H1 (cell line): ENCODE data around the gene CNKSR2. TPM values are rescaled to one million over a fixed set of nuclear protein-coding genes. Genes with fewer than 3 reads are reported as not detected.

Experiments
- CTCF ChIA-PET: fragments of 300-600 bp; sonication (Branson Sonifier 250); formaldehyde crosslinking; loops from one replicate; lab custom pipeline; 2021; ENCODE audit not compliant: partially characterized antibody; lab: Charles Lee
- POLR2A ChIA-PET: fragments of 300-600 bp; sonication (Branson Sonifier 250); formaldehyde crosslinking; loops from one replicate; lab custom pipeline; 2021; ENCODE audit warnings: inconsistent platforms; ENCODE audit not compliant: partially characterized antibody; lab: Charles Lee
- DNase-seq, 2 experiments: peaks; one replicate each; pipeline versions ENCODE4 v3.0.0 to v3.0.0-alpha.2; 2010 to 2022; ENCODE audit warnings: low spot score in 2 of 2, low read depth in 1 of 2, mixed read lengths in 1 of 2
- FAIRE-seq: peaks from 2 replicates; lab custom pipeline; 2011; peaks lifted over from hg19 to GRCh38; lab: Jason Lieb, UNC
- H2AFZ ChIP-seq: 2 replicates; pipeline ENCODE4 v1.8.1; 2012; ENCODE audit warnings: low read length, inconsistent platforms
- H2AK5ac ChIP-seq: 2 replicates; pipeline ENCODE4 v1.6.1; 2013; ENCODE audit warnings: low read depth, low read length
- H2BK120ac ChIP-seq: replicated peaks from 2 replicates; pipeline ENCODE3; 2013; ENCODE audit warnings: low read depth, low read length, inconsistent platforms
- H2BK12ac ChIP-seq: 2 replicates; pipeline ENCODE4 v1.6.1; 2013; ENCODE audit warnings: low read depth, low read length
- H2BK15ac ChIP-seq: 2 replicates; pipeline ENCODE4 v1.6.1; 2013; ENCODE audit warnings: low read length
- H2BK20ac ChIP-seq: 2 replicates; pipeline ENCODE4 v1.6.1; 2013; ENCODE audit warnings: low read length
- H2BK5ac ChIP-seq: 2 replicates; pipeline ENCODE4 v1.6.1; 2013; ENCODE audit warnings: low read depth, low read length
- H3K14ac ChIP-seq: 2 replicates; pipeline ENCODE4 v1.6.1; 2013; ENCODE audit warnings: inconsistent platforms; ENCODE audit not compliant: insufficient read length
- H3K18ac ChIP-seq: 2 replicates; pipeline ENCODE4 v1.6.1; 2013; ENCODE audit warnings: low read length; ENCODE audit errors: extremely low read depth
- H3K23ac ChIP-seq: 2 replicates; pipeline ENCODE4 v1.6.1; 2013; ENCODE audit warnings: inconsistent platforms; ENCODE audit not compliant: insufficient read length
- H3K23me2 ChIP-seq: 2 replicates; pipeline ENCODE4 v1.6.1; 2013; ENCODE audit warnings: low read depth, low read length
- H3K27ac ChIP-seq: 2 replicates; pipeline ENCODE4 v1.6.1; 2011; ENCODE audit warnings: low read depth, low read length, inconsistent platforms
- H3K27me3 ChIP-seq, 4 experiments: replicated peaks in 1 of 4; 1 replicate in 1 of 4; 2 replicates in 3 of 4; pipeline versions ENCODE4 v1.6.1 to v1.8.1; 2011 to 2013; ENCODE audit warnings: low read length in 3 of 4, mild to moderate bottlenecking in 3 of 4, inconsistent platforms in 2 of 4, mixed read lengths in 2 of 4, moderate library complexity in 1 of 4; ENCODE audit not compliant: control insufficient read depth in 3 of 4, insufficient read depth in 3 of 4; ENCODE audit errors: extremely low read depth in 1 of 4
- H3K36me3 ChIP-seq, 4 experiments: 2 replicates each; pipeline versions ENCODE4 v1.6.1 to v1.8.1; 2011 to 2013; ENCODE audit warnings: mild to moderate bottlenecking in 4 of 4, low read length in 3 of 4, moderate library complexity in 2 of 4, control low read depth in 1 of 4, inconsistent platforms in 1 of 4; ENCODE audit not compliant: insufficient read depth in 4 of 4, control insufficient read depth in 2 of 4
- H3K4ac ChIP-seq: replicated peaks from 2 replicates; pipeline ENCODE3; 2013; ENCODE audit warnings: low read length, low read depth, mixed read lengths, inconsistent platforms; ENCODE audit not compliant: insufficient read length
- H3K4me1 ChIP-seq, 4 experiments: replicated peaks in 1 of 4; 1 replicate in 1 of 4; 2 replicates in 3 of 4; pipeline versions ENCODE4 v1.6.1 to v1.8.1; 2011 to 2013; ENCODE audit warnings: low read length in 3 of 4, inconsistent platforms in 2 of 4, mixed read lengths in 1 of 4; ENCODE audit not compliant: insufficient read depth in 4 of 4, control insufficient read depth in 3 of 4
- H3K4me2 ChIP-seq, 2 experiments: 2 replicates each; pipeline versions ENCODE4 v1.6.1 to v1.8.1; 2011 to 2013; ENCODE audit warnings: low read depth in 2 of 2, low read length in 2 of 2, control low read depth in 1 of 2, inconsistent platforms in 1 of 2, mild to moderate bottlenecking in 1 of 2; ENCODE audit not compliant: insufficient read depth in 1 of 2
- H3K4me3 ChIP-seq, 4 experiments: fragments of 200-600, 300-600 bp in 1 of 4; sonication (generic), shearing (Covaris generic), sonication (Bioruptor Twin) in 1 of 4; 2 replicates each; pipeline versions ENCODE4 v1.5.1 to v1.8.1; 2011 to 2016; ENCODE audit warnings: low read length in 4 of 4, low read depth in 3 of 4, control low read depth in 2 of 4, inconsistent platforms in 2 of 4, mild to moderate bottlenecking in 2 of 4, mixed read lengths in 1 of 4, moderate library complexity in 1 of 4; ENCODE audit not compliant: insufficient read depth in 2 of 4; ENCODE audit errors: extremely low read depth in 1 of 4
- H3K56ac ChIP-seq: replicated peaks from 2 replicates; pipeline ENCODE3; 2013; ENCODE audit warnings: low read depth, mild to moderate bottlenecking, mixed read lengths, low read length, inconsistent platforms; ENCODE audit not compliant: insufficient read length
- H3K79me1 ChIP-seq: 2 replicates; pipeline ENCODE4 v1.6.1; 2013; ENCODE audit warnings: low read depth, low read length, control low read depth
- H3K79me2 ChIP-seq, 2 experiments: 2 replicates each; pipeline versions ENCODE4 v1.6.1 to v1.8.1; 2012 to 2013; ENCODE audit warnings: low read length in 2 of 2, mild to moderate bottlenecking in 2 of 2, inconsistent platforms in 1 of 2; ENCODE audit not compliant: insufficient read depth in 2 of 2, control insufficient read depth in 1 of 2
- H3K9ac ChIP-seq, 4 experiments: replicated peaks in 1 of 4; 1 replicate in 1 of 4; 2 replicates in 3 of 4; pipeline versions ENCODE4 v1.6.1 to v1.8.1; 2011 to 2013; ENCODE audit warnings: low read depth in 3 of 4, low read length in 3 of 4, control low read depth in 2 of 4, mild to moderate bottlenecking in 2 of 4, moderate library complexity in 2 of 4, inconsistent platforms in 1 of 4; ENCODE audit errors: extremely low read depth in 1 of 4
- H3K9me3 ChIP-seq, 2 experiments: 2 replicates each; pipeline versions ENCODE4 v1.6.1 to v1.8.1; 2012 to 2013; ENCODE audit warnings: mild to moderate bottlenecking in 2 of 2, moderate library complexity in 2 of 2, control low read depth in 1 of 2, inconsistent platforms in 1 of 2, low read depth in 1 of 2, low read length in 1 of 2, mixed read lengths in 1 of 2; ENCODE audit not compliant: insufficient read depth in 2 of 2
- H4K20me1 ChIP-seq, 2 experiments: replicated peaks in 1 of 2; 2 replicates each; pipeline versions ENCODE3 to v1.8.1; 2011 to 2013; ENCODE audit warnings: inconsistent platforms in 2 of 2, low read length in 2 of 2, mild to moderate bottlenecking in 1 of 2; ENCODE audit not compliant: insufficient read depth in 2 of 2, control insufficient read depth in 1 of 2
- H4K5ac ChIP-seq: 2 replicates; pipeline ENCODE4 v1.6.1; 2013; ENCODE audit warnings: low read length, low read depth, mixed read lengths, inconsistent platforms; ENCODE audit not compliant: insufficient read length
- H4K8ac ChIP-seq: 2 replicates; pipeline ENCODE4 v1.8.0; 2013; ENCODE audit warnings: mild to moderate bottlenecking, moderate library complexity, low read length, inconsistent platforms; ENCODE audit not compliant: insufficient read depth; ENCODE audit errors: extremely low read depth
- H4K91ac ChIP-seq: replicated peaks from 2 replicates; pipeline ENCODE3; 2013; ENCODE audit warnings: low read length, mixed read lengths, inconsistent platforms; ENCODE audit not compliant: insufficient read length
- CEBPB ChIP-seq: IDR thresholded peaks from 2 replicates; pipeline ENCODE4 v1.6.1; 2012; ENCODE audit warnings: low read depth, low read length
- CHD1 ChIP-seq: IDR thresholded peaks from 2 replicates; pipeline ENCODE4 v1.6.1; 2012; ENCODE audit warnings: low read depth, low read length, improper control_type of control experiment
- CHD2 ChIP-seq: IDR thresholded peaks from 2 replicates; pipeline ENCODE4 v1.6.1; 2012; ENCODE audit warnings: low read length, improper control_type of control experiment
- EZH2 ChIP-seq: fragments of 200-600 bp; sonication (generic); IDR thresholded peaks from 2 replicates; pipeline ENCODE4 v1.7.1; 2012; ENCODE audit warnings: low read depth, mild to moderate bottlenecking, moderate library complexity, low read length, inconsistent platforms; ENCODE audit not compliant: severe bottlenecking
- GTF2F1 ChIP-seq: IDR thresholded peaks from 2 replicates; pipeline ENCODE4 v1.6.1; 2012; ENCODE audit warnings: low read depth, low read length, improper control_type of control experiment, borderline replicate concordance
- NANOG ChIP-seq: IDR thresholded peaks from 2 replicates; pipeline ENCODE4 v1.6.1; 2011; ENCODE audit warnings: low read length, low read depth, mild to moderate bottlenecking, inconsistent platforms; ENCODE audit not compliant: insufficient read depth, poor library complexity, severe bottlenecking
- RAD21 ChIP-seq, 2 experiments: IDR thresholded peaks in 1 of 2; conservative IDR thresholded peaks in 1 of 2; 2 replicates each; pipeline ENCODE4 v1.6.1; 2011; ENCODE audit warnings: low read depth in 2 of 2, low read length in 2 of 2, improper control_type of control experiment in 1 of 2, inconsistent platforms in 1 of 2, mild to moderate bottlenecking in 1 of 2, moderate library complexity in 1 of 2
- RBBP5 ChIP-seq: IDR thresholded peaks from 2 replicates; pipeline ENCODE4 v1.7.1; 2012; ENCODE audit warnings: low read depth, mild to moderate bottlenecking, inconsistent platforms, low read length, moderate library complexity, borderline replicate concordance
- SIX5 ChIP-seq: IDR thresholded peaks from 2 replicates; pipeline ENCODE4 v1.6.1; 2011; ENCODE audit warnings: mild to moderate bottlenecking, low read depth, low read length
- TCF12 ChIP-seq: IDR thresholded peaks from 2 replicates; pipeline ENCODE4 v1.6.1; 2011; ENCODE audit warnings: low read depth, mild to moderate bottlenecking, low read length
- WGBS, 2 experiments: shearing (Covaris generic) in 1 of 2; methylation state at CpG; one replicate each; pipeline versions ENCODE4 v1.1.6 to v1.1.7; 2013 to 2015; ENCODE audit warnings: low lambda C conversion rate in 2 of 2, mixed read lengths in 2 of 2, inconsistent platforms in 1 of 2, low coverage in 1 of 2, missing lambda C conversion rate in 1 of 2; ENCODE audit not compliant: insufficient replicate concordance in 2 of 2, insufficient coverage in 1 of 2, insufficient read length in 1 of 2; ENCODE audit errors: extremely low coverage in 1 of 2, missing lambda C conversion rate in 1 of 2; 5-methylcytosine and 5-hydroxymethylcytosine counted together
- polyA plus RNA-seq, 7 experiments: library from polyadenylated mRNA; depleted of rRNA in 3 of 7; stranded (reverse) in 5 of 7; unstranded in 2 of 7; fragments of >200 nt in 5 of 7; fragments of 200-250 nt in 2 of 7; gene quantifications; 1 replicate in 5 of 7; 2 replicates in 1 of 7; 4 replicates in 1 of 7; pipeline versions ENCODE4 v1.2.1 to v1.2.3, GENCODE V29; 2011 to 2013; ENCODE audit warnings: missing spikeins in 2 of 7, mixed read lengths in 2 of 7
- total RNA-seq: library from RNA; stranded (reverse); fragmentation: NEBNext Ultra II Directional; extraction: Animal tissue kit (Norgen Biotek cat#: 25700); gene quantifications from 2 replicates; pipeline ENCODE4 v1.2.1, GENCODE V29; 2021

CNKSR2 gene
- total and polyA plus RNA-seq, 2 of the 8 experiments (the other 6 are each of a cell fraction or from before 2014, with no cell fraction given): 5.5 to 16.3 TPM

DNA sequence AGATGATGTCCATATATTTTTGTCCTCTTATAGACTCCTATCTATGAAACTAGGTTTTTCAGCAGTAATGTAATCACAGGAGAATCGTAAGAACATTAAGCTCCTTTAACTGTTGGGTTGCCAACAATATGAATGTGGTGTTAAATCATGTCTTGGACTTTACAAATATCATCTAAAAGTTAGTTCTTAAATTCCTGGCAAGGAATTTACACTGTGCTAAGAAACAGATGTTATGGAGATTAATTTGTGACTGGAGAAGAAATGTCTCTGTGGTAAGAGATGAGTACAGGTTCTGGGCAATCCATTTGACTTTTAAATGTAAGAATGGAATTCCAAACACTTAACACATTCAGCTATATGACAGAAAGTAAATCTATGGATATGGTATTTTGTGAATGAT is 34.6 kb downstream of the CNKSR2 start:
- Histone ChIP-seq H3K56ac (no peak overlapping the region), H2BK12ac (no peak overlapping the region), H3K18ac (no peak overlapping the region), H3K23me2 (no peaks in the 10 kb centered on the region), H3K4me1 (peaks cover 0 to 3% (median 0%) of the 10 kb centered on the region in 4 experiments; a peak in 2 of 7 replicates), H3K79me1 (no peaks in the 10 kb centered on the region), H3K9ac (no peak overlapping the region), H2AK5ac (no peak overlapping the region), H2BK20ac (no peak overlapping the region), H4K20me1 (no peaks in the 10 kb centered on the region), H2BK15ac (no peak overlapping the region), H3K27me3 (no peaks in the 10 kb centered on the region), H3K79me2 (peaks cover 0 to 26% of the 10 kb centered on the region in 2 experiments; a peak in 2 of 4 replicates), H3K36me3 (no peaks in the 10 kb centered on the region), H3K14ac (no peak overlapping the region), H3K4me3 (no peak overlapping the region), H3K27ac (no peak overlapping the region), H3K4ac (no peak overlapping the region), H4K5ac (no peak overlapping the region), H4K91ac (no peak overlapping the region), H3K23ac (no peak overlapping the region), H2BK5ac (no peak overlapping the region), H3K4me2 (no peak overlapping the region), H3K9me3 (no peaks in the 10 kb centered on the region), H4K8ac (no peak overlapping the region), H2AFZ (no peak overlapping the region), H2BK120ac (no peak overlapping the region)
- ChIA-PET POLR2A (no interaction called here), CTCF (interaction anchor here (0.6 kb wide), 1 partner anchor 853 kb away, joined by 3 read pairs; no protein-coding TSS in a partner anchor)
- 90% methylated on average over 1 of the region's 1 CpG; no CpG with 5 or more reads in 1 of the 2 experiments for WGBS, 2 experiments
- DNase-seq (no peak), FAIRE-seq (no peak)
- TF ChIP-seq CHD2 (no peak), TCF12 (no peak), RBBP5 (no peak), EZH2 (no peak), SIX5 (no peak), NANOG (no peak), CHD1 (no peak), GTF2F1 (no peak), RAD21 (IDR thresholded peaks at IDR 0.05 in 1 of 2, conservative IDR thresholded peaks at IDR 0.05 in 1 of 2; ENCODE audit: low read depth in 2 of 2, low read length in 2 of 2) (no peak), CEBPB (no peak)
